Measurements from ENCODE around the gene PDE1A. TPM values are rescaled to one million over a fixed set of nuclear protein-coding genes. Genes with fewer than 3 reads are reported as not detected.

The PDE1A gene
- total RNA-seq, 1 donor from 2014 or later, result not detected

- Mint-ChIP-seq H3K4me1 (ENCODE audit: low read depth) (no peaks in the 10 kb centered on the region), H3K9me3 (peaks cover 2% of the 10 kb centered on the region), H3K27me3 (ENCODE audit: insufficient read depth) (no peaks in the 10 kb centered on the region), H3K36me3 (ENCODE audit: low read depth) (no peaks in the 10 kb centered on the region), H3K4me3 (no peak overlapping the region), H3K27ac (no peak overlapping the region)
- intact Hi-C loops (cut with micrococcal nuclease), result no loop called here
- DNase-seq (ENCODE audit: low spot score), result no peak
Measured at GRCh38 chr2:182432051-182432450, 5.2 kb upstream of the PDE1A start.

- intact Hi-C loops (cut with micrococcal nuclease), result no loop called here
- no peak overlapping the region for H3K27ac Mint-ChIP-seq
- H3K9me3 Mint-ChIP-seq, result peaks cover 2% of the 10 kb centered on the region
- H3K36me3 Mint-ChIP-seq (ENCODE audit: low read depth), result no peaks in the 10 kb centered on the region
- no peak overlapping the region for H3K4me3 Mint-ChIP-seq
- no peak for DNase-seq (ENCODE audit: low spot score)
- H3K4me1 Mint-ChIP-seq (ENCODE audit: low read depth), result no peaks in the 10 kb centered on the region
- H3K27me3 Mint-ChIP-seq (ENCODE audit: insufficient read depth), result no peaks in the 10 kb centered on the region
Measured at GRCh38 chr2:182428476-182428875, 1.6 kb upstream of the PDE1A start.

GRCh38 chr2:182426082-182426917, 536 bp downstream of the PDE1A start:
- no peaks in the 10 kb centered on the region for H3K27me3 Mint-ChIP-seq (ENCODE audit: insufficient read depth)

GRCh38 chr2:182422864-182423263, 4.0 kb downstream of the PDE1A start:
- no peak overlapping the region for H3K27ac Mint-ChIP-seq
- H3K4me1 Mint-ChIP-seq (ENCODE audit: low read depth), result no peaks in the 10 kb centered on the region
- no peaks in the 10 kb centered on the region for H3K27me3 Mint-ChIP-seq (ENCODE audit: insufficient read depth)
- no peaks in the 10 kb centered on the region for H3K36me3 Mint-ChIP-seq (ENCODE audit: low read depth)
- intact Hi-C loops (cut with micrococcal nuclease), result no loop called here
- H3K9me3 Mint-ChIP-seq, result no peaks in the 10 kb centered on the region
- DNase-seq (ENCODE audit: low spot score), result no peak
- H3K4me3 Mint-ChIP-seq, result no peak overlapping the region

More at GRCh38 chr2:182426082-182426917, 536 bp downstream of the PDE1A start:
- intact Hi-C loops (cut with micrococcal nuclease), result no loop called here
- Mint-ChIP-seq H3K4me3 (no peak overlapping the region), H3K36me3 (ENCODE audit: low read depth) (no peaks in the 10 kb centered on the region), H3K9me3 (peaks cover 2% of the 10 kb centered on the region), H3K4me1 (ENCODE audit: low read depth) (no peaks in the 10 kb centered on the region), H3K27ac (no peak overlapping the region)
- no peak for DNase-seq (ENCODE audit: low spot score)

- Mint-ChIP-seq H3K27me3 (ENCODE audit: insufficient read depth) (no peaks in the 10 kb centered on the region), H3K27ac (no peak overlapping the region), H3K4me1 (ENCODE audit: low read depth) (no peaks in the 10 kb centered on the region), H3K9me3 (no peaks in the 10 kb centered on the region), H3K36me3 (ENCODE audit: low read depth) (no peaks in the 10 kb centered on the region), H3K4me3 (no peak overlapping the region)
- intact Hi-C loops (cut with micrococcal nuclease), result no loop called here
- no peak for DNase-seq (ENCODE audit: low spot score)
Measured at GRCh38 chr2:182420669-182421068, 6.2 kb downstream of the PDE1A start.

GRCh38 chr2:182416861-182417260, 10.0 kb downstream of the PDE1A start:
- no peak overlapping the region for H3K27ac Mint-ChIP-seq
- H3K27me3 Mint-ChIP-seq (ENCODE audit: insufficient read depth), result no peaks in the 10 kb centered on the region
- no peaks in the 10 kb centered on the region for H3K4me1 Mint-ChIP-seq (ENCODE audit: low read depth)
- intact Hi-C loops (cut with micrococcal nuclease), result no loop called here
- no peak for DNase-seq (ENCODE audit: low spot score)
- H3K9me3 Mint-ChIP-seq, result no peaks in the 10 kb centered on the region
- H3K36me3 Mint-ChIP-seq (ENCODE audit: low read depth), result no peaks in the 10 kb centered on the region
- no peak overlapping the region for H3K4me3 Mint-ChIP-seq

DNA sequence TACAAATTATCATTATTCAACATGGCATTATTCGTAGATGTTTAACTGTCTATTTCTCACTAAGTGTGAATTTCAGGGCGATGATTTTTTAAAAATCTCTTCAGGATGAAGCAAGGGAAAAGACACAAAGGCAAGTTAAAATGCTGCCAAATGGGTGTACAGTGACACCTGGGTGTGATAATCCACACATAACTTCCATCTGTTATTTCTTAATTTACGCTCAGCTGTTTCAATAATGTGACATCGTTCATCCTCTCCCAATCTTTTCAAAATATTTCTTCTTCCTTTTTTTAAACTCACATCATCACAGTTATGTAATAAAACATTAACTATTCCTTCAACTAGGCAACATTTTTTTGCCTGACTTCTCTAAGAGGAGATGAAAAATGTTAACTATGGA, 10.6 kb downstream of the PDE1A start:
- Mint-ChIP-seq H3K36me3 (ENCODE audit: low read depth) (no peaks in the 10 kb centered on the region), H3K9me3 (no peaks in the 10 kb centered on the region), H3K27me3 (ENCODE audit: insufficient read depth) (no peaks in the 10 kb centered on the region), H3K4me3 (no peak overlapping the region), H3K27ac (no peak overlapping the region), H3K4me1 (ENCODE audit: low read depth) (no peaks in the 10 kb centered on the region)
- no peak for DNase-seq (ENCODE audit: low spot score)
- intact Hi-C loops (cut with micrococcal nuclease), result no loop called here

DNA sequence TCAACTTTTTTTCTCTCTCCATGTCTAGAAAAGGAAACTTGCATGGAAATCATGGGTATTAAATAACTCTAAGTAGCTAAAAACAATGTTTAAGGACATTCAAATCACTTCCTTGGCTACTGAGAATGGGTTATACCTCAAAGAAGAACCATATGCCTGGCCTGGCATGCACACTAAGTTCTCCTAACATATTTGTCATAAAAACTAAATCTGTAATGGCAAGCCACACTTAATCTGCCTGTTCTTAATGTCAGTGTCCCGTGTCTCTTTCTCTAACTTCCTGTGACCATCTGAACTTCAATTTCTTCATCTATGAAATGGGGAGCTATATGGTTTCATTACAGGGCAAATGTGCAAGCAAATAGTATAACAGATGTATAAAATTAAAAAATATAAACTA, 11.1 kb downstream of the PDE1A start:
- H3K36me3 Mint-ChIP-seq (ENCODE audit: low read depth), result no peaks in the 10 kb centered on the region

DNA sequence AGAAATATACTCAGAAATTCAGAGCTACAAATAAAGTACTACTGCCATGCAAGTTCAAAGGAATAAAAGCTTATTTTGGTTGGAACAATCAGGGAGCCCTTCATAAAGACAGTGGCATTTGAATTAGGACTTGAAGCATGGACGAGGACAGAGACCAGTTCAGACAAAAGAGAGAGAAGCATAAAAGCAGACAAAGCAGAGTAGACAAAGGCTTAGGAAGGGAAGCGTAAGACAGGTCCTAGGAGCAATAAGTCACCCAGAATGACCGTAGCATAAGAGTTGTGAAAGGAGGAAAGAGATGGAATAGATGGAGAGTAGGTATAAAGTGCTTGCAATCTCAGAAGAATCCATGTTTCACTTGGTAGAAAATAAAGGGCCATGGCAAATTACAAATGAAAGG, 14.0 kb downstream of the PDE1A start:
- Mint-ChIP-seq H3K27me3 (ENCODE audit: insufficient read depth) (no peaks in the 10 kb centered on the region), H3K9me3 (no peaks in the 10 kb centered on the region)

More for the DNA sequence above, 11.1 kb downstream of the PDE1A start:
- Mint-ChIP-seq H3K4me1 (ENCODE audit: low read depth) (no peaks in the 10 kb centered on the region), H3K4me3 (no peak overlapping the region), H3K9me3 (no peaks in the 10 kb centered on the region), H3K27me3 (ENCODE audit: insufficient read depth) (no peaks in the 10 kb centered on the region), H3K27ac (no peak overlapping the region)
- DNase-seq (ENCODE audit: low spot score), result no peak
- intact Hi-C loops (cut with micrococcal nuclease), result no loop called here

GRCh38 chr2:182410120-182410519, 16.7 kb downstream of the PDE1A start:
- no peak for DNase-seq (ENCODE audit: low spot score)
- no peaks in the 10 kb centered on the region for H3K4me1 Mint-ChIP-seq (ENCODE audit: low read depth)
- no peaks in the 10 kb centered on the region for H3K9me3 Mint-ChIP-seq
- H3K4me3 Mint-ChIP-seq, result no peak overlapping the region
- H3K36me3 Mint-ChIP-seq (ENCODE audit: low read depth), result no peaks in the 10 kb centered on the region
- H3K27me3 Mint-ChIP-seq (ENCODE audit: insufficient read depth), result no peaks in the 10 kb centered on the region
- no peak overlapping the region for H3K27ac Mint-ChIP-seq
- intact Hi-C loops (cut with micrococcal nuclease), result no loop called here

More for the DNA sequence above, 14.0 kb downstream of the PDE1A start:
- H3K27ac Mint-ChIP-seq, result no peak overlapping the region
- H3K4me1 Mint-ChIP-seq (ENCODE audit: low read depth), result no peaks in the 10 kb centered on the region
- H3K36me3 Mint-ChIP-seq (ENCODE audit: low read depth), result no peaks in the 10 kb centered on the region
- H3K4me3 Mint-ChIP-seq, result no peak overlapping the region
- intact Hi-C loops (cut with micrococcal nuclease), result no loop called here
- no peak for DNase-seq (ENCODE audit: low spot score)

DNA sequence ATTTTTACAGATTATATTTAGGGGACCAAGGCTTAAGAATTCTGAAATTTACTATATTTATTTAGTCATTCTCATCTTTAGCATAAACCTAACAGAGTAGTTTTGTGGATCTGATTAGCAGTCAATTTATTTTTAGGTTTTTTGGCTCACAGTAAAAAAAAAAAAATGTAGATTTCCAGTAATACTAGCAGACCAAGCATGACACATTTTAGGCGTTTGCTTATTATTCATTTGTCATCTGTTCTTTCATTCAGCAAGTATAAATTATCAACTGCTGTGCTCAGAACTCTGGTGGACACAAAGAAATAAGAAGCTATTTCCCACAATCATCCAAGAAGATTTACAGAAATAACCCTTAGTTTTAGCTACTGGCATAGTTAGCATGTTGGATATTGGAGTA, 20.6 kb downstream of the PDE1A start:
- Mint-ChIP-seq H3K27me3 (ENCODE audit: insufficient read depth) (no peaks in the 10 kb centered on the region), H3K4me3 (no peak overlapping the region), H3K4me1 (ENCODE audit: low read depth) (no peaks in the 10 kb centered on the region), H3K27ac (no peak overlapping the region), H3K36me3 (ENCODE audit: low read depth) (no peaks in the 10 kb centered on the region), H3K9me3 (no peaks in the 10 kb centered on the region)
- no peak for DNase-seq (ENCODE audit: low spot score)
- intact Hi-C loops (cut with micrococcal nuclease), result no loop called here

GRCh38 chr2:182404975-182405561, 21.8 kb downstream of the PDE1A start:
- intact Hi-C loops (cut with micrococcal nuclease), result no loop called here
- Mint-ChIP-seq H3K27ac (no peak overlapping the region), H3K4me1 (ENCODE audit: low read depth) (no peaks in the 10 kb centered on the region), H3K36me3 (ENCODE audit: low read depth) (no peaks in the 10 kb centered on the region), H3K4me3 (no peak overlapping the region), H3K27me3 (ENCODE audit: insufficient read depth) (no peaks in the 10 kb centered on the region), H3K9me3 (no peaks in the 10 kb centered on the region)
- DNase-seq (ENCODE audit: low spot score), result no peak

GRCh38 chr2:182404092-182404491, 22.7 kb downstream of the PDE1A start:
- Mint-ChIP-seq H3K4me1 (ENCODE audit: low read depth) (no peaks in the 10 kb centered on the region), H3K27ac (no peak overlapping the region), H3K9me3 (no peaks in the 10 kb centered on the region), H3K36me3 (ENCODE audit: low read depth) (no peaks in the 10 kb centered on the region), H3K4me3 (no peak overlapping the region), H3K27me3 (ENCODE audit: insufficient read depth) (no peaks in the 10 kb centered on the region)
- DNase-seq (ENCODE audit: low spot score), result no peak
- intact Hi-C loops (cut with micrococcal nuclease), result no loop called here

Measured in activated T-helper 1 cell treated with anti-CD3 and anti-CD28 coated beads, Interleukin-12 subunit alpha, Interleukin-12 subunit beta, Interleukin-2, Interleukin-4 antibody, amounts not matched to agents 30 ng/mL and 10 ng/mL and 1 ng/mL, durations not matched to agents 14 hours and 24 hours and 36 hours (primary cell).